Neural progenitor cell (in vitro differentiated cells): ENCODE measurements around the gene TRAIP.

Source experiments
- EZH2 ChIP-seq: fragments of 200-600 bp; sonication (generic); IDR thresholded peaks from 2 replicates; pipeline ENCODE4 v1.6.1; 2017; ENCODE audit warnings: antibody characterized with exemption, mild to moderate bottlenecking, moderate library complexity
- EZH2phosphoT487 ChIP-seq: fragments of 200-600 bp; sonication (generic); IDR thresholded peaks from 2 replicates; pipeline ENCODE4 v1.6.1; 2017; ENCODE audit warnings: antibody characterized with exemption
- TF ChIP-seq, protein P1 (sequence below): fragments of 200-600 bp; sonication (generic); IDR thresholded peaks from 2 replicates; pipeline ENCODE4 v1.5.1; 2017; ENCODE audit warnings: antibody characterized with exemption, mild to moderate bottlenecking

DNA sequence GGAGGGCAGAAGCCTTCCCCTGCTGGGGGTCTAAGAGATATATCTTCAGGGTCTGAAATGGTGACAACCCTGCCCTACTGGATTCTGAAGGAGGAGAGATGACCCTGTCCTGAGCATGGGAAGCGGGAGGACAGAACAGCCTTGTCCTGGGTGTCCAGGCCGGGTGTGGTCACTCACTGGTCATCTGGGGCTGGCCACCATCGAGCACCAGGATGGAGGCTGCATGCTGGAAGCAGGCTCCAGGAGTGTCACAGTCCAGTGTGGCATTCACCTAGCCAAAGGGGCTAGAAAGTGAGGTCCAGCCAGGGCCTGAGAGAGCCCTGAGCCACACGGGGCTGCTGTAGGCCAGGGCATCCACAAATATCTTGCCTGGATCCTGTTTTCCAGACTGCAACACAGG is 61.9 kb downstream of the TRAIP start:
- TF ChIP-seq EZH2 (no peak), EZH2phosphoT487 (no peak)
- TF ChIP-seq, protein P1, sequence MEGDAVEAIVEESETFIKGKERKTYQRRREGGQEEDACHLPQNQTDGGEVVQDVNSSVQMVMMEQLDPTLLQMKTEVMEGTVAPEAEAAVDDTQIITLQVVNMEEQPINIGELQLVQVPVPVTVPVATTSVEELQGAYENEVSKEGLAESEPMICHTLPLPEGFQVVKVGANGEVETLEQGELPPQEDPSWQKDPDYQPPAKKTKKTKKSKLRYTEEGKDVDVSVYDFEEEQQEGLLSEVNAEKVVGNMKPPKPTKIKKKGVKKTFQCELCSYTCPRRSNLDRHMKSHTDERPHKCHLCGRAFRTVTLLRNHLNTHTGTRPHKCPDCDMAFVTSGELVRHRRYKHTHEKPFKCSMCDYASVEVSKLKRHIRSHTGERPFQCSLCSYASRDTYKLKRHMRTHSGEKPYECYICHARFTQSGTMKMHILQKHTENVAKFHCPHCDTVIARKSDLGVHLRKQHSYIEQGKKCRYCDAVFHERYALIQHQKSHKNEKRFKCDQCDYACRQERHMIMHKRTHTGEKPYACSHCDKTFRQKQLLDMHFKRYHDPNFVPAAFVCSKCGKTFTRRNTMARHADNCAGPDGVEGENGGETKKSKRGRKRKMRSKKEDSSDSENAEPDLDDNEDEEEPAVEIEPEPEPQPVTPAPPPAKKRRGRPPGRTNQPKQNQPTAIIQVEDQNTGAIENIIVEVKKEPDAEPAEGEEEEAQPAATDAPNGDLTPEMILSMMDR, result no peak
